CD14-positive monocyte (primary cell): Measurements from ENCODE around the gene MAP4K3. TPM values are rescaled to one million over a fixed set of nuclear protein-coding genes. Genes with fewer than 3 reads are reported as not detected.

Source experiments
- DNase-seq, 3 donors: peaks; one replicate each; pipeline ENCODE4 v3.0.0-alpha.2; 2011 to 2022
- H2AFZ ChIP-seq: 2 replicates; pipeline ENCODE4 v1.6.0; 2012; ENCODE audit warnings: mild to moderate bottlenecking, low read depth, low read length, inconsistent platforms; ENCODE audit not compliant: insufficient read depth, poor library complexity, severe bottlenecking
- H3K27ac ChIP-seq, 2 donors: 1 replicate in 1 of 2; 2 replicates in 1 of 2; pipeline ENCODE4 v1.5.1; 2012 to 2013; ENCODE audit warnings: low read length in 2 of 2, control low read depth in 1 of 2, inconsistent platforms in 1 of 2, low read depth in 1 of 2, mild to moderate bottlenecking in 1 of 2
- H3K27me3 ChIP-seq, 2 donors: one replicate each; pipeline versions ENCODE4 v1.6.0 to v1.6.1; 2011 to 2013; ENCODE audit warnings: low read length in 2 of 2; ENCODE audit not compliant: control insufficient read depth in 2 of 2, insufficient read depth in 2 of 2
- H3K36me3 ChIP-seq, 2 donors: replicated peaks in 1 of 2; 1 replicate in 1 of 2; 2 replicates in 1 of 2; pipeline versions ENCODE4 v1.5.1 to v1.6.1; 2012 to 2013; ENCODE audit warnings: low read length in 2 of 2, control low read depth in 1 of 2, inconsistent platforms in 1 of 2, mild to moderate bottlenecking in 1 of 2; ENCODE audit not compliant: insufficient read depth in 2 of 2, control insufficient read depth in 1 of 2
- H3K4me1 ChIP-seq, 2 donors: 1 replicate in 1 of 2; 2 replicates in 1 of 2; pipeline versions ENCODE4 v1.5.1 to v1.6.1; 2012 to 2013; ENCODE audit warnings: low read length in 2 of 2, control low read depth in 1 of 2, inconsistent platforms in 1 of 2, mild to moderate bottlenecking in 1 of 2, moderate library complexity in 1 of 2; ENCODE audit not compliant: insufficient read depth in 2 of 2, control insufficient read depth in 1 of 2
- H3K4me2 ChIP-seq: replicated peaks from 2 replicates; pipeline ENCODE3; 2012; ENCODE audit warnings: low read length, moderate library complexity, mild to moderate bottlenecking; ENCODE audit not compliant: poor library complexity, severe bottlenecking; ENCODE audit errors: extremely low read depth
- H3K4me3 ChIP-seq, 3 experiments: fragments of 200-600 bp in 1 of 3; sonication (generic) in 1 of 3; replicated peaks in 1 of 3; 1 replicate in 2 of 3; 2 replicates in 1 of 3; pipeline ENCODE4 v1.5.1; 2011 to 2013; ENCODE audit warnings: low read length in 3 of 3, mild to moderate bottlenecking in 3 of 3, control low read depth in 2 of 3, low read depth in 2 of 3, inconsistent platforms in 1 of 3, moderate library complexity in 1 of 3
- H3K79me2 ChIP-seq: 2 replicates; pipeline ENCODE4 v1.6.0; 2012; ENCODE audit warnings: mild to moderate bottlenecking, control low read depth, inconsistent platforms, low read length, moderate library complexity; ENCODE audit not compliant: insufficient read depth
- H3K9ac ChIP-seq: 2 replicates; pipeline ENCODE4 v1.6.0; 2017; ENCODE audit warnings: low read length, mild to moderate bottlenecking; ENCODE audit not compliant: insufficient read depth, poor library complexity, severe bottlenecking
- H3K9me3 ChIP-seq, 2 donors: replicated peaks in 1 of 2; 1 replicate in 1 of 2; 2 replicates in 1 of 2; pipeline versions ENCODE4 v1.5.1 to v1.6.1; 2012 to 2013; ENCODE audit warnings: low read length in 2 of 2, control low read depth in 1 of 2; ENCODE audit not compliant: control insufficient read depth in 1 of 2, insufficient read depth in 1 of 2
- H4K20me1 ChIP-seq: 2 replicates; pipeline ENCODE4 v1.6.0; 2012; ENCODE audit warnings: mild to moderate bottlenecking, low read length, control low read depth, moderate library complexity; ENCODE audit not compliant: insufficient read depth
- H3K27ac Mint-ChIP-seq, 7 donors: one replicate each; pipeline ENCODE4 v1.8.0; 2020; ENCODE audit warnings: mild to moderate bottlenecking in 7 of 7, mixed read lengths in 7 of 7, moderate library complexity in 6 of 7, inconsistent platforms in 2 of 7
- H3K27me3 Mint-ChIP-seq, 3 donors: one replicate each; pipeline ENCODE4 v1.8.0; 2021 to 2022; ENCODE audit warnings: low read depth in 3 of 3, mild to moderate bottlenecking in 3 of 3, mixed read lengths in 3 of 3, moderate library complexity in 3 of 3, inconsistent platforms in 1 of 3
- H3K36me3 Mint-ChIP-seq, 2 donors: one replicate each; pipeline ENCODE4 v1.8.0; 2020; ENCODE audit warnings: mixed read lengths in 2 of 2, inconsistent platforms in 1 of 2, mild to moderate bottlenecking in 1 of 2
- H3K4me1 Mint-ChIP-seq: one replicate; pipeline ENCODE4 v1.8.0; 2020; ENCODE audit warnings: mild to moderate bottlenecking, mixed read lengths
- H3K4me3 Mint-ChIP-seq, 2 donors: one replicate each; pipeline ENCODE4 v1.8.0; 2020; ENCODE audit warnings: mild to moderate bottlenecking in 2 of 2, mixed read lengths in 2 of 2, moderate library complexity in 1 of 2
- H3K9me3 Mint-ChIP-seq, 7 donors: one replicate each; pipeline ENCODE4 v1.8.0; 2020 to 2022; ENCODE audit warnings: mixed read lengths in 7 of 7, mild to moderate bottlenecking in 6 of 7, moderate library complexity in 6 of 7, inconsistent platforms in 2 of 7
- CTCF ChIP-seq: fragments of 200-600 bp; IDR thresholded peaks from one replicate; pipeline ENCODE4 v1.8.0; 2022; ENCODE audit warnings: antibody characterized with exemption, mild to moderate bottlenecking
- WGBS: methylation state at CpG from one replicate; pipeline ENCODE4 v1.1.5; 2013; ENCODE audit warnings: missing lambda C conversion rate; ENCODE audit not compliant: insufficient coverage; 5-methylcytosine and 5-hydroxymethylcytosine counted together
- intact Hi-C, 2 donors: fragments of 100-400 bp; cut with micrococcal nuclease; formaldehyde crosslinking; loops; one replicate each; pipeline versions ENCODE4 v1.15.0 to v1.15.1; 2023
- polyA plus RNA-seq, 3 donors: library from polyadenylated mRNA; depleted of rRNA in 1 of 3; unstranded in 2 of 3; stranded (reverse) in 1 of 3; fragments of 300-500 nt in 2 of 3; fragments of >200 nt in 1 of 3; fragmentation: Illumina TruSeq in 2 of 3; gene quantifications; 1 replicate in 2 of 3; 2 replicates in 1 of 3; pipeline ENCODE4 v1.2.3, GENCODE V29; 2012 to 2021

The MAP4K3 gene
- polyA plus RNA-seq, 3 donors = 1.0 to 8.0 (median 4.0) TPM

DNA sequence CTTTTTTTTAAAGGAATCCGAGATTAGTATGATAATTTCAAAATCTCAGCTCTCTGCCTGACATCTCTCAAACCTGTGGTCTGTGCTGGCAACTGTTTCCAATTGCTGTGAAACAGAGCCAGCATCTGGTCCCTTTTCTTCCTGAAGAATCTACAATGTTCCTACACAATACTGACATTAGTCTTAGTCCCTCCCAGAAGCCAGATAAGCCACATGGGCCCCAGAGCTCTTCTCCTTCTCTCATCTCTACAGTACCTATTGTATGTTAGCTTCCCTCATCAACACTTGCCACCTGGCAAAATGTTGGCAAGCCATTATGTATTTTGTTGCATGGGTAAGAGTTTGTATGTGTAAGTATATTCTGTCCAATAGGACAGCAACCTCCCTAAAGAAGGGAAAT lies 130.5 kb downstream of the MAP4K3 start:
- H3K4me2 ChIP-seq = no peak overlapping the region
- no peaks in the 10 kb centered on the region for H4K20me1 ChIP-seq
- Mint-ChIP-seq H3K4me3 (no peak overlapping the region), H3K27ac (no peak overlapping the region), H3K36me3 (peaks cover 6 to 11% of the 10 kb centered on the region in 2 donors), H3K9me3 (peaks cover 0 to 2% (median 0%) of the 10 kb centered on the region in 7 donors), H3K27me3 (peaks cover 0 to 2% (median 0%) of the 10 kb centered on the region in 3 donors), H3K4me1 (no peaks in the 10 kb centered on the region)
- intact Hi-C loops = no loop called here
- H2AFZ ChIP-seq = no peak overlapping the region
- no peaks in the 10 kb centered on the region for H3K9me3 ChIP-seq
- no peak overlapping the region for H3K9ac ChIP-seq
- 60% methylated on average over 1 of the region's 1 CpG for WGBS
- DNase-seq = no peak
- peaks cover 0 to 7% of the 10 kb centered on the region in 2 donors for H3K36me3 ChIP-seq
- no peak overlapping the region for H3K27ac ChIP-seq
- H3K79me2 ChIP-seq = no peaks in the 10 kb centered on the region
- H3K27me3 ChIP-seq = no peaks in the 10 kb centered on the region
- no peak for TF ChIP-seq CTCF
- no peak overlapping the region for H3K4me3 ChIP-seq
- no peaks in the 10 kb centered on the region for H3K4me1 ChIP-seq

GRCh38 chr2:39304729-39305128 lies 132.4 kb downstream of the MAP4K3 start:
- Mint-ChIP-seq H3K27ac (no peak overlapping the region), H3K4me3 (no peak overlapping the region), H3K36me3 (peaks cover 2 to 3% of the 10 kb centered on the region in 2 donors), H3K27me3 (peaks cover 0 to 4% (median 0%) of the 10 kb centered on the region in 3 donors), H3K9me3 (peaks cover 0 to 2% (median 0%) of the 10 kb centered on the region in 7 donors), H3K4me1 (no peaks in the 10 kb centered on the region)
- Histone ChIP-seq H2AFZ (no peak overlapping the region), H3K4me3 (no peak overlapping the region), H3K4me2 (no peak overlapping the region), H3K9ac (no peak overlapping the region), H3K27me3 (no peaks in the 10 kb centered on the region), H4K20me1 (no peaks in the 10 kb centered on the region), H3K9me3 (no peaks in the 10 kb centered on the region), H3K79me2 (no peaks in the 10 kb centered on the region), H3K27ac (no peak overlapping the region), H3K36me3 (no peaks in the 10 kb centered on the region), H3K4me1 (no peaks in the 10 kb centered on the region)
- 52% methylated on average over 3 of the region's 4 CpGs for WGBS
- TF ChIP-seq CTCF = no peak
- intact Hi-C loops = no loop called here
- DNase-seq = no peak
